ENCODE measurements around the gene ADGRV1.

DNA sequence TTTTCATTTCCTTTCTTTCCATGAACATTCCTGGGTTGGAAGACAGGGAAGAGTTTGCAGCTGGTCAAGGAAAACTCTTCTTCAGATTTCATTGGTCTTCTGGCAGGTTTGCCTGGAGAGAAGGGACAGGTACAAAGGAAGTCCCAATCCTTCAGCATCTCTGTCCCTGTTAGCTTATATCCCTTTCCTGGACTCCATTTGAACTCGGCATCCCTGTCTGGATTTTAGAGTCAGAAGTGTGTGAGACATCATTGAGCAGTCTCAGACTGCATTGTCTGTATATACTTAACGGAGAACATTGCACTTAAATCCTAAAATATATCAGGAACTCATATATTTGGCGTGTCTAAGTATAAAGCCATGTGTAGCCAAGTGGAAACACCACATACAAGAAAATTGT is 54.9 kb downstream of the ADGRV1 start:
- TF ChIP-seq, protein P1, sequence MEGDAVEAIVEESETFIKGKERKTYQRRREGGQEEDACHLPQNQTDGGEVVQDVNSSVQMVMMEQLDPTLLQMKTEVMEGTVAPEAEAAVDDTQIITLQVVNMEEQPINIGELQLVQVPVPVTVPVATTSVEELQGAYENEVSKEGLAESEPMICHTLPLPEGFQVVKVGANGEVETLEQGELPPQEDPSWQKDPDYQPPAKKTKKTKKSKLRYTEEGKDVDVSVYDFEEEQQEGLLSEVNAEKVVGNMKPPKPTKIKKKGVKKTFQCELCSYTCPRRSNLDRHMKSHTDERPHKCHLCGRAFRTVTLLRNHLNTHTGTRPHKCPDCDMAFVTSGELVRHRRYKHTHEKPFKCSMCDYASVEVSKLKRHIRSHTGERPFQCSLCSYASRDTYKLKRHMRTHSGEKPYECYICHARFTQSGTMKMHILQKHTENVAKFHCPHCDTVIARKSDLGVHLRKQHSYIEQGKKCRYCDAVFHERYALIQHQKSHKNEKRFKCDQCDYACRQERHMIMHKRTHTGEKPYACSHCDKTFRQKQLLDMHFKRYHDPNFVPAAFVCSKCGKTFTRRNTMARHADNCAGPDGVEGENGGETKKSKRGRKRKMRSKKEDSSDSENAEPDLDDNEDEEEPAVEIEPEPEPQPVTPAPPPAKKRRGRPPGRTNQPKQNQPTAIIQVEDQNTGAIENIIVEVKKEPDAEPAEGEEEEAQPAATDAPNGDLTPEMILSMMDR (IDR thresholded peaks at IDR 0.05; ENCODE audit: low read depth, low read length, poor library complexity, severe bottlenecking), result no peak
- no peak for TF ChIP-seq EZH2phosphoT487 (IDR thresholded peaks at IDR 0.05; ENCODE audit: borderline replicate concordance, low read length)

Measured in DOHH2 (cell line).